Neural progenitor cell (in vitro differentiated cells): ENCODE data around the gene THBS1. TPM values are rescaled to one million over a fixed set of nuclear protein-coding genes. Genes with fewer than 3 reads are reported as not detected.

ENCODE experiments used
- DNase-seq: peaks from one replicate; pipeline ENCODE4 v3.0.0-alpha.2; 2016; ENCODE audit warnings: low spot score
- H2AFZ ChIP-seq: fragments of 200-600 bp; sonication (generic); replicated peaks from 2 replicates; pipeline ENCODE4 v1.6.1; 2016; ENCODE audit warnings: antibody characterized with exemption
- H3F3A ChIP-seq: fragments of 200-600 bp; sonication (generic); 2 replicates; pipeline ENCODE4 v1.6.1; 2016; ENCODE audit warnings: antibody characterized with exemption, low read depth
- H3K27ac ChIP-seq: fragments of 200-600 bp; sonication (generic); 2 replicates; pipeline ENCODE4 v1.5.1; 2016; ENCODE audit warnings: mild to moderate bottlenecking
- H3K27me3 ChIP-seq: fragments of 200-600 bp; sonication (generic); 2 replicates; pipeline ENCODE4 v1.6.1; 2016; ENCODE audit warnings: mild to moderate bottlenecking, moderate library complexity
- H3K36me3 ChIP-seq: fragments of 200-600 bp; sonication (generic); 2 replicates; pipeline ENCODE4 v1.5.1; 2016
- H3K4me1 ChIP-seq: fragments of 200-600 bp; sonication (generic); 2 replicates; pipeline ENCODE4 v1.6.1; 2016; ENCODE audit warnings: mixed run types
- H3K4me2 ChIP-seq: fragments of 200-600 bp; sonication (generic); 2 replicates; pipeline ENCODE4 v1.6.1; 2016
- H3K4me3 ChIP-seq: fragments of 200-600 bp; sonication (generic); 2 replicates; pipeline ENCODE4 v1.5.1; 2016
- H3K79me2 ChIP-seq: fragments of 200-600 bp; sonication (generic); 2 replicates; pipeline ENCODE4 v1.6.1; 2016; ENCODE audit warnings: low read depth
- H3K9ac ChIP-seq: fragments of 200-600 bp; sonication (generic); 2 replicates; pipeline ENCODE4 v1.6.1; 2016
- H3K9me3 ChIP-seq: fragments of 200-600 bp; sonication (generic); 2 replicates; pipeline ENCODE4 v1.5.1; 2016; ENCODE audit warnings: low read depth
- H4K20me1 ChIP-seq: fragments of 200-600 bp; sonication (generic); 2 replicates; pipeline ENCODE4 v1.6.1; 2016; ENCODE audit warnings: low read depth
- H3K27ac Mint-ChIP-seq: 3 replicates; pipeline ENCODE4 v1.8.0; 2021; ENCODE audit warnings: mixed read lengths
- H3K27me3 Mint-ChIP-seq: 2 replicates; pipeline ENCODE4 v1.8.0; 2022; ENCODE audit warnings: low read depth, mild to moderate bottlenecking, inconsistent platforms, moderate library complexity, mixed read lengths; ENCODE audit not compliant: insufficient read depth
- H3K36me3 Mint-ChIP-seq: 3 replicates; pipeline ENCODE4 v1.8.0; 2021; ENCODE audit warnings: mixed read lengths
- H3K4me1 Mint-ChIP-seq: 3 replicates; pipeline ENCODE4 v1.8.0; 2021; ENCODE audit warnings: mixed read lengths
- H3K4me3 Mint-ChIP-seq: 3 replicates; pipeline ENCODE4 v1.8.0; 2021; ENCODE audit warnings: mild to moderate bottlenecking, moderate library complexity, mixed read lengths
- H3K9me3 Mint-ChIP-seq: 3 replicates; pipeline ENCODE4 v1.8.0; 2020; ENCODE audit warnings: mixed read lengths
- CTCF ChIP-seq: fragments of 200-600 bp; sonication (generic); IDR thresholded peaks from 2 replicates; pipeline ENCODE4 v1.5.1; 2017; ENCODE audit warnings: antibody characterized with exemption, mild to moderate bottlenecking
- EZH2 ChIP-seq: fragments of 200-600 bp; sonication (generic); IDR thresholded peaks from 2 replicates; pipeline ENCODE4 v1.6.1; 2017; ENCODE audit warnings: antibody characterized with exemption, mild to moderate bottlenecking, moderate library complexity
- EZH2phosphoT487 ChIP-seq: fragments of 200-600 bp; sonication (generic); IDR thresholded peaks from 2 replicates; pipeline ENCODE4 v1.6.1; 2017; ENCODE audit warnings: antibody characterized with exemption
- total RNA-seq: library from RNA; depleted of rRNA; stranded (reverse); fragments of >200 nt; gene quantifications from 2 replicates; pipeline ENCODE4 v1.2.3, GENCODE V29; 2015; ENCODE audit warnings: low replicate concordance

THBS1 gene
- total RNA-seq, 1 donor from 2014 or later, result 14.6 TPM

DNA sequence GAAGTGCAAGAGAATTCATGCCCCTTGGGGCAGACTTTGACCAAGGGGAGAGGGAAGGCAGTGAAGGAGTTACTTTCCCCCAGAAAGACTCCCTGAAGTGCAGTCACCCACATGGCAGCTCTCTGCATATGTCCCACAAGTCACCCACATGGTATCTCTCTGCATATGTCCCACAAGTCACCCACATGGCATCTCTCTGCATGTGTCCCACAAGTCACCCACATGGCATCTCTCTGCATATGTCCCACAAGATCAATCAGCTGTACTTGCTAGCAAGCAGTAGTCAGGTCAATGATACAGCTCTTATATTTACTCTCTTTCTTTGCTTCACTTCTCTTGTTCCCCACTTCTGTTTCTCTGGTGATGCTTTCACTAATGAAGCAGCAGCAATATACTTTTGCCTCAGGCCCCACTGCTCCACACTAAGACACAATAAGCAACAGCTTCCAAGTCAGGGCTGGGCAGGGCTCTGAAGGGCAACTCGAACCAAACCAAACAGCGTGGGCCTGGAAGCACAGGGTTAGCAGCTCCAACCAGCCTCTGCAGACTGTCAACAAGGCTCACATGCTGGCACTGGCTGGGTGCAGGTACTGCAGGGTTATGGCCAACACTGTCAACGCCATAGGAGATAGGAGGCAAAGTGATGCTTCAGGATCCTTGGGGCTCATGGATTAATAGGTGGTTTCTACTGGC, 46.7 kb downstream of the THBS1 start:
- no peak for DNase-seq
- H3K79me2 ChIP-seq, result no peaks in the 10 kb centered on the region
- H3K36me3 Mint-ChIP-seq, result peaks cover 15% of the 10 kb centered on the region
- H3K4me3 ChIP-seq, result no peak overlapping the region
- no peaks in the 10 kb centered on the region for H3K27me3 ChIP-seq
- no peaks in the 10 kb centered on the region for H3F3A ChIP-seq
- no peak overlapping the region for H3K9ac ChIP-seq
- peaks cover 5% of the 10 kb centered on the region for H3K27me3 Mint-ChIP-seq
- H3K9me3 ChIP-seq, result no peaks in the 10 kb centered on the region
- no peak overlapping the region for H3K27ac ChIP-seq
- H2AFZ ChIP-seq, result no peak overlapping the region
- no peaks in the 10 kb centered on the region for H4K20me1 ChIP-seq
- TF ChIP-seq CTCF (no peak), EZH2 (no peak), EZH2phosphoT487 (no peak)
- H3K4me3 Mint-ChIP-seq, result no peak overlapping the region
- peaks cover 10% of the 10 kb centered on the region for H3K4me1 Mint-ChIP-seq
- no peaks in the 10 kb centered on the region for H3K4me1 ChIP-seq
- no peaks in the 10 kb centered on the region for H3K36me3 ChIP-seq
- H3K9me3 Mint-ChIP-seq, result peaks cover 7% of the 10 kb centered on the region
- H3K4me2 ChIP-seq, result no peak overlapping the region
- no peak overlapping the region for H3K27ac Mint-ChIP-seq

- TF ChIP-seq EZH2, result no peak
- TF ChIP-seq CTCF, result no peak
- no peak for TF ChIP-seq EZH2phosphoT487
- Histone ChIP-seq H2AFZ (no peak overlapping the region), H3K4me3 (no peak overlapping the region), H3K4me1 (no peaks in the 10 kb centered on the region), H3K4me2 (no peak overlapping the region), H3K27me3 (no peaks in the 10 kb centered on the region), H3K36me3 (no peaks in the 10 kb centered on the region), H3K9ac (no peak overlapping the region), H3K27ac (no peak overlapping the region), H3K79me2 (no peaks in the 10 kb centered on the region), H4K20me1 (no peaks in the 10 kb centered on the region), H3F3A (no peaks in the 10 kb centered on the region), H3K9me3 (no peaks in the 10 kb centered on the region)
- Mint-ChIP-seq H3K27me3 (peaks cover 5% of the 10 kb centered on the region), H3K4me3 (no peak overlapping the region), H3K27ac (no peak overlapping the region), H3K4me1 (peaks cover 10% of the 10 kb centered on the region), H3K9me3 (peaks cover 7% of the 10 kb centered on the region), H3K36me3 (peaks cover 15% of the 10 kb centered on the region)
- DNase-seq, result no peak
These were observed 47.2 kb downstream of the THBS1 start for GRCh38 chr15:39628144-39628508.

- H3F3A ChIP-seq, result no peaks in the 10 kb centered on the region
- no peak overlapping the region for H2AFZ ChIP-seq
- no peak overlapping the region for H3K27ac ChIP-seq
- Mint-ChIP-seq H3K9me3 (peaks cover 7% of the 10 kb centered on the region), H3K27me3 (peaks cover 5% of the 10 kb centered on the region), H3K36me3 (peaks cover 15% of the 10 kb centered on the region), H3K27ac (no peak overlapping the region), H3K4me1 (peaks cover 10% of the 10 kb centered on the region), H3K4me3 (no peak overlapping the region)
- no peaks in the 10 kb centered on the region for H3K27me3 ChIP-seq
- no peaks in the 10 kb centered on the region for H3K4me1 ChIP-seq
- H3K4me2 ChIP-seq, result no peak overlapping the region
- no peaks in the 10 kb centered on the region for H4K20me1 ChIP-seq
- no peak for DNase-seq
- no peaks in the 10 kb centered on the region for H3K79me2 ChIP-seq
- no peak overlapping the region for H3K4me3 ChIP-seq
- H3K9ac ChIP-seq, result no peak overlapping the region
- H3K9me3 ChIP-seq, result no peaks in the 10 kb centered on the region
- TF ChIP-seq EZH2 (no peak), CTCF (no peak), EZH2phosphoT487 (no peak)
- no peaks in the 10 kb centered on the region for H3K36me3 ChIP-seq
These were observed 47.8 kb downstream of the THBS1 start for GRCh38 chr15:39628546-39629257.
